Measurements from ENCODE around the gene FXYD2.

Gene FXYD2

DNA sequence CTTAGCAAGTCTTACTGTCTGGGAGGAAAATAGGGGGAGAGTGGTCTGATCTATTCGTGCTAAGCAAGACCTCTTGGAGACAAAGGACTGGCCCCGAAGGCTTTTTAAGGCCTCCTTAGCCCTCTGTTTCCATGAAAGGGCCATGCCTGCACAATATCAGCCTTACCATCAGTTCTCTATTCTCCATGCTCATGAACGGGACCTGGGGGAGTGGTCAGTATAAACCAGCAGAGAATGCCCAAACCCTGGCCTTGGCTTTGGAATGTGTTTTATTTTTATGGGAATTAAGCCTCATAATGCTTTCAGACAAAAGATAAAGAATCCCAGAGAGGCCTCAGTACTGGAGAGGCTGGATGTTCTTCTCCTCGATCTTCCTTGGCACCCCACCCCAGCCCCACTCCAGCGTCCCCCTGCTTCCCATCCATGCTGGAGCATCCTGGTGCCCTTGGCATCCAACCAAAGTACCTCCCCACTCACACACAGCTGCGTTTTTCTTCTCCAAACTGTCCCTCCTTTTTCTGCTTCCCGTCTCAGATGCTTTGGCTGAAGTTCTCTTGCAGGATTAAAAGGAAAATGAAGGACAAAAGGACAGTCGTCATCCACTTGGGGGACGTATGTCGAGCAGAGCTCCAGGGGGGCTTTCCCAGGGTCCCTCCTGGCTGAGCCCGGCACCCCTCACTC, 33.3 kb upstream of the FXYD2 start:
- H3K4me3 ChIP-seq (ENCODE audit: low read length) = no peak overlapping the region
- TF ChIP-seq, protein P1, sequence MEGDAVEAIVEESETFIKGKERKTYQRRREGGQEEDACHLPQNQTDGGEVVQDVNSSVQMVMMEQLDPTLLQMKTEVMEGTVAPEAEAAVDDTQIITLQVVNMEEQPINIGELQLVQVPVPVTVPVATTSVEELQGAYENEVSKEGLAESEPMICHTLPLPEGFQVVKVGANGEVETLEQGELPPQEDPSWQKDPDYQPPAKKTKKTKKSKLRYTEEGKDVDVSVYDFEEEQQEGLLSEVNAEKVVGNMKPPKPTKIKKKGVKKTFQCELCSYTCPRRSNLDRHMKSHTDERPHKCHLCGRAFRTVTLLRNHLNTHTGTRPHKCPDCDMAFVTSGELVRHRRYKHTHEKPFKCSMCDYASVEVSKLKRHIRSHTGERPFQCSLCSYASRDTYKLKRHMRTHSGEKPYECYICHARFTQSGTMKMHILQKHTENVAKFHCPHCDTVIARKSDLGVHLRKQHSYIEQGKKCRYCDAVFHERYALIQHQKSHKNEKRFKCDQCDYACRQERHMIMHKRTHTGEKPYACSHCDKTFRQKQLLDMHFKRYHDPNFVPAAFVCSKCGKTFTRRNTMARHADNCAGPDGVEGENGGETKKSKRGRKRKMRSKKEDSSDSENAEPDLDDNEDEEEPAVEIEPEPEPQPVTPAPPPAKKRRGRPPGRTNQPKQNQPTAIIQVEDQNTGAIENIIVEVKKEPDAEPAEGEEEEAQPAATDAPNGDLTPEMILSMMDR (IDR thresholded peaks at IDR 0.05; ENCODE audit: insufficient read depth, low read depth, low read length, missing control alignments) = no peak
- no peak for DNase-seq (ENCODE audit: low read depth)

DNA sequence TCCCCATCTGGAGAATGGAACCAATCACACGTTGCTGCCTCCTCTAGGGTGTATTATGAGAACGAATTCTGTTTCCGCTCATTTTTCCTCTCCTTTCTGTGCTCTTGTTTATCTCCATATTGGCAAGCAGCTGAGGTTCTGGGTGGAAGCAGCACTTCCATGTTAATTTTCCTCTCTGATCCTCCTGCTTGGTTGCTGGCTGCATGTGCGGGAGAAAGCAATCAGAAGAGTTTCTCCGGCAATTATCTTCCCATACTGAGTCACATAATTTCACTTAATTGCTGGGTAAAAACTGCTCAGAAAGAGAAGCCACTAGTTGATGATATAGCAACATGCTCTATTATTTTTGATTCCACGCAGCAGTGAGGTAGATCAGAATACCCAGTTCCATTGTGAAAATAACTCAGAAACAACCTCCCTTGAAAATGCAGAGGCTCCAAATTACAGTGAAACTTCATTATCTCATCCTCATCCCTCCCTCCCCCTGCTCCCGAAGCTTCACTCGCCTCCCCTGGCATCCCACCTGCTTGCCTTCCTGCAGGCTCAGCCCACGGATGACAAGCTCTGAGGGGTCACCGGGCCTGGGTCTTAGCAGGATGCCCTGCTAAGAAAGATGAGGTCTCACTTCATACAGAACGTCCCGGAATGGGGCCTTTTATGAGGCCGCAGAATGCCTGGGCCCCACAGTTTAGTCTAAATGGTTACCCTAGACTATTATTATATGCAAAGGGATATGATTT, 31.5 kb upstream of the FXYD2 start:
- no peak for DNase-seq (ENCODE audit: low read depth)
- TF ChIP-seq, protein P1 (IDR thresholded peaks at IDR 0.05; ENCODE audit: insufficient read depth, low read depth, low read length, missing control alignments) = no peak
- no peak overlapping the region for H3K4me3 ChIP-seq (ENCODE audit: low read length)

DNA sequence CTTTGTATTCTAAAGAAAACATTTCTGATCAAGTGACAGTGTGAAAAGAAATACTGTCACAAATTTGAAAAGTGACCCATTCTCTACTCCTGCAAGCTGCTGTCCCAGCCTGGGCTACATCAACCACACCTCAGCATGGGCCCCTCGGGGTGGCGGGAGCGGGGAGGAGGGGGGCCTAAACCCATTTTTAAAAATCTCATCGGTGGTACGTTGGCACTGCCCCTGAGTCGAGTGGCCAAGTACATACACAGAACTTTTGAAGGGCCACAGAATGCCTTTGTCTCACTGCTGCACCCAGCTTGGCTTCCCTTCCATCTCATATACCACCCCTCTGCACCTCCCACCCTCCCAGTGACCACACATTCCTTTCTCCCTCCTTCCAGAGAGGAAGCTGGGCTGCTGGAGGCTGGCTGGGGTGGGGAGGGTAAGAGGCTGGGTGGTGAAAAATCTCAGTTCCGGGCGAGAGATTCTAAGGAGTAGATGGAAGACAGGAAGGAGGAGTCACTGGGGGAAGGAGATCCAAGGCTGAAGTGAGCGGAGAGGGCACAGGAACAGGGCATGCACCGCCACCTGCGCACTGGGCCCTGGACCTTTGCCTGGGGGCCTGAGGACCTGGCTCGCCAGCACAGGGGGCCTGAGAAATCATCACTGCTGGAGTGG, 30.8 kb upstream of the FXYD2 start:
- no peak overlapping the region for H3K4me3 ChIP-seq (ENCODE audit: low read length)
- DNase-seq (ENCODE audit: low read depth) = no peak
- TF ChIP-seq, protein P1 (IDR thresholded peaks at IDR 0.05; ENCODE audit: insufficient read depth, low read depth, low read length, missing control alignments) = no peak

DNA sequence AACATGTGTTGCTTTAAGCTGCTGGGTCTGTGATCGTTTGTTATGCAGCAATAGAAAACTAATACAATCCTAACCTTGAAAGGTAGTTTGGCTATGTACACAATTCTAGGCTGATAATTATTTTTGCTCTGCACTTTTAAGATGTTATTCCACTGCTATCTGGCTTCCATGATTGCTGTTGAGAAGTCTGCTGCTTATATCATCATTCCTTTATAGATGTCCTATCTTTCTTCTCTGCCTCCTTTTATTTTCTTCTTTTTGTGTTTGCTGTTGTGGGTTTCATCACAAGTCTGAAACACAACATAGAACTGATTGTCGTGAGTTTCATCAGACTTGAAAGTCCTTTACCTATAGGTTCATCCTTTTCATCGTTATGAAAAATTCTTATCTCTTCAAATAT, 27.8 kb upstream of the FXYD2 start:
- no peak for DNase-seq (ENCODE audit: low read depth)
- no peak overlapping the region for H3K4me3 ChIP-seq (ENCODE audit: low read length)
- TF ChIP-seq, protein P1 (IDR thresholded peaks at IDR 0.05; ENCODE audit: insufficient read depth, low read depth, low read length, missing control alignments) = no peak

DNA sequence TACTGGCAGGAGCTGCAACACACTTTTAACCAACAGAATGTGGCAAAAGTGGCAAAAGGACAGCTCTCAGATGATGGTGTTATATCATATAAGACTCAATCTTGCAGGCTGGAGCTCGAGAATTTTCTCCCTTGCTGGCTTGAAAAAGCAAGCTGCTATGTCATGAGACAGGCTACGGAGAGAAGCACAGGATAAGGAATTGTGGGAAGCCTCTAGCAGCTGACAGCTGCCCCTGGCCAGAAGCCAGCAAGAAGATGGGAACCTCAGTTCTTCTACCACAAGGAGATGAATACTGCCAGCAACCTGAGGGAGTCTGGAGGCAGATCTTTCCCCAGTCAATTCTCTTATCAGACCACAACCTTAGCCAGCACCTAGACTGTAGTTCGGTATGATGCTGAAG, 27.3 kb upstream of the FXYD2 start:
- H3K4me3 ChIP-seq (ENCODE audit: low read length) = no peak overlapping the region
- no peak for DNase-seq (ENCODE audit: low read depth)
- TF ChIP-seq, protein P1 (IDR thresholded peaks at IDR 0.05; ENCODE audit: insufficient read depth, low read depth, low read length, missing control alignments) = no peak

DNA sequence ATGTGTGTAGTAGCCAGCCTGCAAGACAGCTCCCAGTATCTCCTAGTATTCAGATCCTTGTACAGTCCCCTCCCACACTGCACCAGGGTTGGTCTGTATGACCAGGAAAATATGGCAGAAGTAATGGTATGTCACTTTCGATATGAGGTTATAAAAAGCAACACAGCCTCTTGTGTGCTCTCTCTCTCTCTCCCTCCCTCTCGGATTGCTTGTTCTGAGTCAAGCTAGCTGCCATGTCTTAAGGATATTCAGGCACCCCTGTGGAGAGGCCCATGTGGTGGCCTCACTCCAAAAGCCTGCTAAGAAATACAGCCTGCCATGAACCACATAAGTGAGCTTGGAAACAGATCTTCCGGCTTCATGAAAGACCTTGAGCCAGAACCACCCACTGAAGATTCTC, 26.6 kb upstream of the FXYD2 start:
- no peak overlapping the region for H3K4me3 ChIP-seq (ENCODE audit: low read length)
- TF ChIP-seq, protein P1 (IDR thresholded peaks at IDR 0.05; ENCODE audit: insufficient read depth, low read depth, low read length, missing control alignments) = no peak
- DNase-seq (ENCODE audit: low read depth) = no peak
